Fibroblast of villous mesenchyme (primary cell): ENCODE measurements around the gene FBXL17. TPM values are rescaled to one million over a fixed set of nuclear protein-coding genes. Genes with fewer than 3 reads are reported as not detected.

ENCODE experiments used
- DNase-seq: peaks from one replicate; pipeline ENCODE4 v3.0.0-alpha.2; 2010; ENCODE audit warnings: low read depth
- H3K4me3 ChIP-seq: 2 replicates; pipeline ENCODE4 v1.5.1; 2011; ENCODE audit warnings: low read depth, mild to moderate bottlenecking, low read length
- CTCF ChIP-seq: IDR thresholded peaks from 2 replicates; pipeline ENCODE4 v1.5.1; 2012; ENCODE audit warnings: low read depth, mild to moderate bottlenecking, low read length; ENCODE audit not compliant: insufficient read depth
- total RNA-seq: library from RNA; depleted of rRNA; stranded (reverse); fragments of >200 nt; gene quantifications from 2 replicates; pipeline ENCODE4 v1.2.3, GENCODE V29; 2012

FBXL17 gene
- total RNA-seq, 1 donor = 20.3 TPM

- H3K4me3 ChIP-seq = no peak overlapping the region
- no peak for DNase-seq
- TF ChIP-seq CTCF = no peak
These were observed 61.7 kb downstream of the FBXL17 start for GRCh38 chr5:108320231-108320630.

GRCh38 chr5:108315829-108316228 lies 66.1 kb downstream of the FBXL17 start:
- no peak for DNase-seq
- no peak for TF ChIP-seq CTCF
- no peak overlapping the region for H3K4me3 ChIP-seq

GRCh38 chr5:108312258-108312657 lies 69.6 kb downstream of the FBXL17 start:
- TF ChIP-seq CTCF = no peak
- no peak for DNase-seq
- H3K4me3 ChIP-seq = no peak overlapping the region

- no peak for DNase-seq
- no peak overlapping the region for H3K4me3 ChIP-seq
- no peak for TF ChIP-seq CTCF
These were observed 70.2 kb downstream of the FBXL17 start for GRCh38 chr5:108311682-108312081.

GRCh38 chr5:108303611-108304010 lies 78.3 kb downstream of the FBXL17 start:
- no peak for DNase-seq
- TF ChIP-seq CTCF = no peak
- H3K4me3 ChIP-seq = no peak overlapping the region

- no peak overlapping the region for H3K4me3 ChIP-seq
- no peak for TF ChIP-seq CTCF
- no peak for DNase-seq
These were observed 78.8 kb downstream of the FBXL17 start for GRCh38 chr5:108303086-108303485.

- no peak for DNase-seq
- no peak for TF ChIP-seq CTCF
These were observed 84.8 kb downstream of the FBXL17 start for GRCh38 chr5:108297042-108297601.

More at GRCh38 chr5:108297042-108297601, 84.8 kb downstream of the FBXL17 start:
- H3K4me3 ChIP-seq = no peak overlapping the region
